CD4-positive, alpha-beta T cell treated with Interleukin-15 for 4 hours (primary cell): ENCODE results near the gene HCN2.
"Not testable (repeated sequence)": the region's sequence is repeated elsewhere in the genome, so short reads cannot be mapped to it uniquely, and the experiment has no call there.

ENCODE experiments used
- DNase-seq: peaks from one replicate; pipeline ENCODE4 v3.0.0-alpha.2; 2020; ENCODE audit warnings: low spot score

Gene HCN2

DNA sequence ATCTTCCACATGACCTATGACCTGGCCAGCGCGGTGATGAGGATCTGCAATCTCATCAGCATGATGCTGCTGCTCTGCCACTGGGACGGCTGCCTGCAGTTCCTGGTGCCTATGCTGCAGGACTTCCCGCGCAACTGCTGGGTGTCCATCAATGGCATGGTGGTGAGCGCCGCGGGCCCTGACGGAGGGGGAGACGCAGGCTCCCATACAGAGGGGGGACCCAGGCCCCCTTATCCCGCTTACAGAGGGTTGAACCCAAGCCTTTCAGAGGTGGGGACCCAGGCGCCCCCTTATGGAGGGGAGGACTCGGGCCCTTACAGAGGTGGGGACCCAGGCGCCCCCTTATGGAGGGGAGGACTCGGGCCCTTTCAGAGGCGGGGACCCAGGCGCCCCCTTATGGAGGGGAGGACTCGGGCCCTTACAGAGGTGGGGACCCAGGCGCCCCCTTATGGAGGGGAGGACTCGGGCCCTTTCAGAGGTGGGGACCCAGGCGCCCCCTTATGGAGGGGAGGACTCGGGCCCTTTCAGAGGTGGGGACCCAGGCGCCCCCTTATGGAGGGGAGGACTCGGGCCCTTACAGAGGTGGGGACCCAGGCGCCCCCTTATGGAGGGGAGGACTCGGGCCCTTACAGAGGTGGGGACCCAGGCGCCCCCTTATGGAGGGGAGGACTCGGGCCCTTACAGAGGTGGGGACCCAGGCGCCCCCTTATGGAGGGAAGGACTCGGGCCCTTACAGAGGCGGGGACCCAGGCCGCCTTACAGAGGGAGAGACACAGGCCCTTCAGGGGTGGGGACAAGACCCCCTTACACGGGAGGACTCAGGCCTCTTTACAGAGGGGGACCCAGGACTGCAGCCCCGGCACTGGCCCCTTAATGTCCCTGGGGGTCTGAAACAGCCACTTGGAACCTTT is 15.6 kb downstream of the HCN2 start:
- DNase-seq = not testable (repeated sequence)

GRCh38 chr19:607301-608154 is 17.8 kb downstream of the HCN2 start:
- DNase-seq = no peak

GRCh38 chr19:608155-609003 is 18.7 kb downstream of the HCN2 start:
- DNase-seq = no peak

DNA sequence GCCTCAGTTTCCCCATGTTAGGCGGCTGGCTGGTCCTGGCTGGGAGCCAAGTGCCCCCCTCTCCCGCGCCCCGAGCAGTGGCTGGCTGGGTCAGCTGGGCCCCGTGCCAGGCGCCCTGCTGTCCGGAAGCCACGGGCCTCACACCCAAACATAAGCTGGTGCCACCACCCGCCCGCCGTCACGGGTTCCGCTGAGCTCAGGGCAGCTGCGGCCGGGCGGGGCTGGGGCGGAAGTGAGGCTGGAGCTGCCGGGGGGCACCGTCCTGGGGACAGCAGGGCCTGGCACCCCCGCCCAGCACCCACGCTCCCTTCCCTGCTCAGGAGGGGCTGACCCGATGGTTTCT is 19.3 kb downstream of the HCN2 start:
- DNase-seq = no peak

- DNase-seq = peak; percentile 51
Measured at GRCh38 chr19:610071-610800, 20.6 kb downstream of the HCN2 start.

GRCh38 chr19:610801-611480 is 21.3 kb downstream of the HCN2 start:
- peak; percentile 54 for DNase-seq

GRCh38 chr19:611481-611868 is 21.8 kb downstream of the HCN2 start:
- DNase-seq = peak; percentile 82

DNA sequence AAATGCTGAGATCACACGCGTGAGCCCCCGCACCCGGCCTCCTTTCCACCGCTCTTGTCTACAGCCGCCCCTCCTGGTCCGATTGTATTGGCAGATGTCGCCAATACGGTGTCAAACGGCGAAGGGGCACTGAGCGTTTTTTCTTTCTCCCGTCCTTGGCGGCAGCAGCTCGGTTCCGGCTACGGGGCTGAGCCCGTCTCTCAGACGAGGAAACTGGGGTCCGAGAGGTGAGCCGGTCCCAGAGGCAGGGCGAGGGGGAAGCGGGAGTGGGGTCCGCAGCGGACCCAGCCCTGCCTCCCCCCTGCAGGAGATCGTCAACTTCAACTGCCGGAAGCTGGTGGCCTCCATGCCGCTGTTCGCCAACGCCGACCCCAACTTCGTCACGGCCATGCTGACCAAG is 23.3 kb downstream of the HCN2 start:
- no peak for DNase-seq

DNA sequence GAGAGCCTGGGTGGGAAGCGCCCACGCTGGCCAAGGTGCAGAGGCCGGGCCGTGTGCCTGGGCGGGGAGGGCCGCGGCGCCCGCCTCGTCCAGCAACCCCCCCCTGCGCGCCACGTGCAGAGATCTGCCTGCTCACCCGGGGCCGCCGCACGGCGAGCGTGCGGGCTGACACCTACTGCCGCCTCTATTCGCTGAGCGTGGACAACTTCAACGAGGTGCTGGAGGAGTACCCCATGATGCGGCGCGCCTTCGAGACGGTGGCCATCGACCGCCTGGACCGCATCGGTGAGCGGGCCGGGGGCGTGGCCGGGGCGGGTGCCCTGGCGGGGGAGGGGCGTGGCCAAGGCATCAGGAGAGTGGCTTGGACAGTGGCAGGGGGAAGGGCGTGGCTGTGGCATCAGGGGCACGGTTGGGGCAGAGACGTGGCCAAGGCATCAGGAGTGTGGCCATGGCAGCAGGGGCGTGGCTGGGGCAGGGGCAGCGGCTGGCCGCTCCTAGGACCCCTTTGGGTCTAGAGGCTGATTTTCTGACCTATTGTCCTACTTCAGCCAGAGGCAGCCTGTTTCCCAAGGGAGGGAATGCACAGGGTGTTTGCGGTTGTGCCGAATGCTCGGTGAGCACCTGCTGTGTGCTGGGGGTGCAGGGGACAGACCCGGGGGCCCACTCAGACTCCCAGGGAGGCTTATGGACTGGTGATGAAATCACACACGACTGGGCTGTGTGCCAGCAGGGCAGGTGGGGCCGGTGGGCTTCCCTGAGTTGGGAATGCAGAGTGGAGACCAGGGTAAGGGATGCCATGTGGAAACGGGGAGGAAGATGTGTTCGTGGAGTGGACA is 24.3 kb downstream of the HCN2 start:
- DNase-seq = no peak

DNA sequence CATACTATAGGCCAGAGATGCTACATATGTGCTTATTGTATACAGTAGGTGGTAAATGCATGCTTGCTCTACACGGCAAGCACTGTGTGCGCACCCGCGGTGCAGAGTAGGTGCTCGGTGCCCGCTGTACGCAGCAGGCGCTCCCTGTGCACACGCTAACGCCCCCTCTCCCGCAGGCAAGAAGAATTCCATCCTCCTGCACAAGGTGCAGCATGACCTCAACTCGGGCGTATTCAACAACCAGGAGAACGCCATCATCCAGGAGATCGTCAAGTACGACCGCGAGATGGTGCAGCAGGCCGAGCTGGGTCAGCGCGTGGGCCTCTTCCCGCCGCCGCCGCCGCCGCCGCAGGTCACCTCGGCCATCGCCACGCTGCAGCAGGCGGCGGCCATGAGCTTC is 25.9 kb downstream of the HCN2 start:
- no peak for DNase-seq

GRCh38 chr19:616062-616700 is 26.5 kb downstream of the HCN2 start:
- DNase-seq = no peak

DNA sequence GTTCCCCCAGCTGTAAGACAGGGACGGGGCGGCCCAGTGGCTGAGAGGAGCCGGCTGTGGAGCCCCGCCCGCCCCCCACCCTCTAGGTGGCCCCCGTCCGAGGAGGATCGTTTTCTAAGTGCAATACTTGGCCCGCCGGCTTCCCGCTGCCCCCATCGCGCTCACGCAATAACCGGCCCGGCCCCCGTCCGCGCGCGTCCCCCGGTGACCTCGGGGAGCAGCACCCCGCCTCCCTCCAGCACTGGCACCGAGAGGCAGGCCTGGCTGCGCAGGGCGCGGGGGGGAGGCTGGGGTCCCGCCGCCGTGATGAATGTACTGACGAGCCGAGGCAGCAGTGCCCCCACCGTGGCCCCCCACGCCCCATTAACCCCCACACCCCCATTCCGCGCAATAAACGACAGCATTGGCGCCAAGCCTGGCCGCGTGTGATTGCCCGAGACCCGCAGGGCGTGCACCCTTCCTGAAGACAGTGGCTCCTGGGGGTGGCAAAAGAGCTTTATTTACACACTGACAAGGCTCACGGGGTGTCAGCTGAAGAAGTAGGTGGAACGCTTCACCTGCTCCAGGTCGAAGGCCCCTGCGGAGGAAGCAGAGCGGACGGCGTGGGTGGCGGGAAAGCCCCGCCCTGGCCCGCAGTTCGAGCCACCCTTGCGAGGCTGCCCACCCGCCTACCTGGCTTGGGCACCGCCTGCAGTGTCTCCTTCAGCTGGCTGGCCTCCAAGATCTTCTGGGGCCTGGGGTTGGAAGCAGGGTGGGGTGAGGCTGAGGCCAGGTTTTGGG is 27.3 kb downstream of the HCN2 start:
- no peak for DNase-seq

- DNase-seq = no peak
Measured at GRCh38 chr19:617551-618246, 28.0 kb downstream of the HCN2 start.

DNA sequence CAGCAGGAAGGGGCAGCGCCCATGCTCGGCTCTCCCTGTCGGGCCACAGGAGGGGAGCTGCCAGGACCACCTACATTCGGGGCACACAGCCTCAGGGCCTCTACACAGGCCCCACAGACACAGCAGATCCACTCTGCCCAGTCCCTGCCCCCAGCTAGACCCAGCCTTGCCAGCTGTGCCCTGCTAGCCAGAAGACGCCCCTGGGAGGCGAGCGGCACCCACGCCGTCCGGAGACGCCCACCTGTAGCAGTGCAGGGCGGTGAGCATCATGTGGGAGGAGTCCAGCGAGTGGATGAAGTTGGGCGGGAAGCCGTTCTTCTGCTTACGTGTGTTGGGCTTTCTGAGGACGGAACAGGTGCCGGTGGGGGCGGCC is 28.6 kb downstream of the HCN2 start:
- DNase-seq = no peak

DNA sequence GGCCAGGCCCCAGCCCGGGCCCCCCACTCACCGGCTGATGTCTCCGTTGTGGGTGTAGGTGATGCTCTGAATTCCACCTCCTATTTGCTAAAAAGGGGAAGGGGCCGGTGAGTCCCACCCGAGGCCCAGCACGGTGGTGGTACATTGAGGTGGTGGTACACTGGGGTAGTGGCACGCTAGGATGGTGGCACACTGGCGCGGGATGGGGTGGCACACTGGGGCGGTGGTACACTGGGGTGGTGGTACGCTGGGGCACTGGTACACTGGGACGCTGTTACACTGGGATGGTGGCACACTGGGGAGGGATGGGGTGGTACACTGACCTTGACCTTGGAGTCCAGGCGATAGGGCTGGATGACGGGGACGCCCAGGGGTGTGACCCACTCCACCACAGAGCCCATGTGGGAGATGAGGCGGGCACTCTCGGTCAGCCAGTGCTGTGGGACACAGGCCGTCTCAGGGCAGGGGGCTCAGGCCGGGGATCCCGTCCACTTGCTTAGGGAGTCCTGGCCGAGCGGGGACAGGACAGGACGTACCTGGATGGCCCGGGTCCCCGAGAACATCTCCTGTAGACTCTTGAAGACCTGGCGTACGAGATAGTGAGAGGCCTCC is 29.1 kb downstream of the HCN2 start:
- no peak for DNase-seq

GRCh38 chr19:619286-620002 is 29.8 kb downstream of the HCN2 start:
- no peak for DNase-seq
